GM12864 (cell line): Measurements from ENCODE around the gene CEACAM19.
"Not testable (repeated sequence)": the region's sequence is repeated elsewhere in the genome, so short reads cannot be mapped to it uniquely, and the experiment has no call there.

Source experiments
- DNase-seq: peaks from one replicate; pipeline ENCODE4 v3.0.0-alpha.2; 2011; ENCODE audit warnings: low read depth
- H3K4me3 ChIP-seq: 2 replicates; pipeline ENCODE4 v1.5.1; 2011; ENCODE audit warnings: mild to moderate bottlenecking, low read depth, low read length, control low read depth
- CTCF ChIP-seq: IDR thresholded peaks from 2 replicates; pipeline ENCODE4 v1.5.1; 2011; ENCODE audit warnings: low read depth, mild to moderate bottlenecking, moderate library complexity, low read length, control low read depth, inconsistent platforms; ENCODE audit errors: missing control alignments

The CEACAM19 gene

GRCh38 chr19:44671400-44671799 lies at the start of gene CEACAM19:
Gene CEACAM19 (plus strand): TSS chr19:44671482. CDS start chr19:44671932, 450 bp downstream.
- no peak for TF ChIP-seq CTCF
- H3K4me3 ChIP-seq, result no peak within 1 kb of the TSS
- no peak for DNase-seq

GRCh38 chr19:44623080-44623479 lies 48.2 kb upstream of the CEACAM19 start:
- TF ChIP-seq CTCF, result no peak
- no peak overlapping the region for H3K4me3 ChIP-seq
- no peak for DNase-seq

GRCh38 chr19:44623626-44624025 lies 47.7 kb upstream of the CEACAM19 start:
- no peak for TF ChIP-seq CTCF
- DNase-seq, result no peak
- H3K4me3 ChIP-seq, result no peak overlapping the region

- no peak for TF ChIP-seq CTCF
- no peak overlapping the region for H3K4me3 ChIP-seq
- no peak for DNase-seq
Measured at GRCh38 chr19:44624840-44625354, 46.4 kb upstream of the CEACAM19 start.

- H3K4me3 ChIP-seq, DNase-seq: not testable (repeated sequence)
Measured at GRCh38 chr19:44625637-44626036, 45.6 kb upstream of the CEACAM19 start.

- no peak for DNase-seq
- no peak overlapping the region for H3K4me3 ChIP-seq
- no peak for TF ChIP-seq CTCF
Measured at GRCh38 chr19:44626048-44626624, 45.1 kb upstream of the CEACAM19 start.

GRCh38 chr19:44627631-44628030 lies 43.7 kb upstream of the CEACAM19 start:
- no peak for TF ChIP-seq CTCF

More at GRCh38 chr19:44627631-44628030, 43.7 kb upstream of the CEACAM19 start:
- no peak overlapping the region for H3K4me3 ChIP-seq
- no peak for DNase-seq
